Neural cell (in vitro differentiated cells): ENCODE measurements around the gene CELF4. TPM values are rescaled to one million over a fixed set of nuclear protein-coding genes. Genes with fewer than 3 reads are reported as not detected.

Experiments
- H2AFZ ChIP-seq: fragments of 200-600, 300-800 bp; sonication (generic), shearing (Covaris generic); 2 replicates; pipeline ENCODE4 v1.6.0; 2014; ENCODE audit warnings: low read depth, mild to moderate bottlenecking, antibody characterized with exemption, low read length, moderate library complexity
- H3F3A ChIP-seq: fragments of 200-600 bp; shearing (Covaris generic); 2 replicates; pipeline ENCODE4 v1.6.1; 2016; ENCODE audit warnings: mild to moderate bottlenecking, moderate library complexity, mixed read lengths, antibody characterized with exemption, low read length; ENCODE audit not compliant: insufficient read depth, poor library complexity, severe bottlenecking
- H3K27ac ChIP-seq: fragments of 200-600, 300-800 bp; sonication (generic), shearing (Covaris generic); 2 replicates; pipeline ENCODE4 v1.5.1; 2014; ENCODE audit warnings: mild to moderate bottlenecking, low read length, moderate library complexity
- H3K27me3 ChIP-seq: fragments of 300-800, 200-600 bp; sonication (generic), shearing (Covaris generic); 2 replicates; pipeline ENCODE4 v1.6.0; 2014; ENCODE audit warnings: mild to moderate bottlenecking, low read depth, low read length, moderate library complexity; ENCODE audit not compliant: insufficient read depth
- H3K36me3 ChIP-seq: fragments of 300-800, 200-600 bp; sonication (generic), shearing (Covaris generic); 2 replicates; pipeline ENCODE4 v1.5.1; 2014; ENCODE audit warnings: mild to moderate bottlenecking, antibody characterized with exemption, low read length, moderate library complexity; ENCODE audit not compliant: insufficient read depth
- H3K4me2 ChIP-seq: fragments of 300-800, 200-600 bp; sonication (generic), shearing (Covaris generic); 2 replicates; pipeline ENCODE4 v1.6.0; 2014; ENCODE audit warnings: mild to moderate bottlenecking, low read length
- H3K4me3 ChIP-seq: fragments of 300-800, 200-600 bp; sonication (generic), shearing (Covaris generic); 2 replicates; pipeline ENCODE4 v1.5.1; 2014; ENCODE audit warnings: mild to moderate bottlenecking, low read length, moderate library complexity
- H3K79me2 ChIP-seq: fragments of 200-600 bp; shearing (Covaris generic); replicated peaks from 2 replicates; pipeline ENCODE4 v1.6.0; 2014; ENCODE audit warnings: mild to moderate bottlenecking, low read length, moderate library complexity; ENCODE audit not compliant: insufficient read depth
- H3K9ac ChIP-seq: fragments of 300-800, 200-600 bp; sonication (generic), shearing (Covaris generic); 2 replicates; pipeline ENCODE4 v1.6.1; 2016; ENCODE audit warnings: mild to moderate bottlenecking, low read length, mixed read lengths
- H3K9me2 ChIP-seq: fragments of 200-600 bp; shearing (Covaris generic); 2 replicates; pipeline ENCODE4 v1.6.1; 2016; ENCODE audit warnings: mild to moderate bottlenecking, low read length, mixed read lengths; ENCODE audit not compliant: insufficient read depth
- H3K9me3 ChIP-seq: fragments of 200-600, 300-800 bp; sonication (generic), shearing (Covaris generic); 2 replicates; pipeline ENCODE4 v1.6.1; 2016; ENCODE audit warnings: mild to moderate bottlenecking, mixed run types, low read length, moderate library complexity, mixed read lengths
- H4K20me1 ChIP-seq: fragments of 200-600 bp; shearing (Covaris generic); 2 replicates; pipeline ENCODE4 v1.6.1; 2016; ENCODE audit warnings: mild to moderate bottlenecking, mixed run types; ENCODE audit not compliant: insufficient read depth
- EP300 ChIP-seq: fragments of 450-650 bp; conservative IDR thresholded peaks from 2 replicates; pipeline ENCODE4 v1.6.1; 2014; ENCODE audit warnings: antibody characterized with exemption, mild to moderate bottlenecking, moderate library complexity; ENCODE audit not compliant: poor library complexity, severe bottlenecking
- EZH2 ChIP-seq: fragments of 200-600, 300-800 bp; shearing (Covaris generic), sonication (generic); IDR thresholded peaks from 2 replicates; pipeline ENCODE4 v1.6.1; 2014; ENCODE audit warnings: antibody characterized with exemption, low read length, borderline replicate concordance, mild to moderate bottlenecking; ENCODE audit not compliant: insufficient read depth, poor library complexity, severe bottlenecking
- MXI1 ChIP-seq: fragments of 450-650 bp; conservative IDR thresholded peaks from 2 replicates; pipeline ENCODE4 v1.6.1; 2014; ENCODE audit warnings: antibody characterized with exemption, mild to moderate bottlenecking; ENCODE audit not compliant: poor library complexity, severe bottlenecking
- POLR2AphosphoS5 ChIP-seq: IDR thresholded peaks from 2 replicates; pipeline ENCODE4 v1.6.1; 2012
- RAD21 ChIP-seq: fragments of 450-650 bp; conservative IDR thresholded peaks from 2 replicates; pipeline ENCODE4 v1.6.1; 2014; ENCODE audit warnings: antibody characterized with exemption, mild to moderate bottlenecking, moderate library complexity
- SMC3 ChIP-seq: fragments of 450-650 bp; conservative IDR thresholded peaks from 2 replicates; pipeline ENCODE4 v1.6.1; 2014; ENCODE audit warnings: antibody characterized with exemption, mild to moderate bottlenecking, moderate library complexity; ENCODE audit not compliant: poor library complexity
- TAF1 ChIP-seq: IDR thresholded peaks from 2 replicates; pipeline ENCODE4 v1.6.1; 2012; ENCODE audit warnings: low read depth
- polyA plus RNA-seq: library from polyadenylated mRNA; depleted of rRNA; stranded (reverse); fragments of >200 nt; gene quantifications from 2 replicates; pipeline ENCODE4 v1.2.3, GENCODE V29; 2014
- TF ChIP-seq, protein P1 (sequence below): fragments of 450-650 bp; IDR thresholded peaks from 2 replicates; pipeline ENCODE4 v1.5.1; 2014; ENCODE audit warnings: antibody characterized with exemption, mild to moderate bottlenecking, moderate library complexity; ENCODE audit not compliant: poor library complexity, severe bottlenecking
- TF ChIP-seq, protein P2 (sequence below): IDR thresholded peaks from 2 replicates; pipeline ENCODE4 v1.6.1; 2012; ENCODE audit warnings: borderline replicate concordance

Gene CELF4
- polyA plus RNA-seq, 1 donor from 2014 or later, result 191 TPM

- Histone ChIP-seq H3K4me3 (no peak overlapping the region), H3K9ac (no peak overlapping the region), H3F3A (no peaks in the 10 kb centered on the region), H3K36me3 (no peaks in the 10 kb centered on the region), H3K9me2 (no peaks in the 10 kb centered on the region), H3K27me3 (no peaks in the 10 kb centered on the region), H2AFZ (no peak overlapping the region), H4K20me1 (peaks cover 42% of the 10 kb centered on the region), H3K4me2 (no peak overlapping the region), H3K79me2 (peaks cover 49% of the 10 kb centered on the region), H3K27ac (no peak overlapping the region), H3K9me3 (no peaks in the 10 kb centered on the region)
- TF ChIP-seq SMC3, result no peak
- no peak for TF ChIP-seq EP300
- TF ChIP-seq, protein P1, sequence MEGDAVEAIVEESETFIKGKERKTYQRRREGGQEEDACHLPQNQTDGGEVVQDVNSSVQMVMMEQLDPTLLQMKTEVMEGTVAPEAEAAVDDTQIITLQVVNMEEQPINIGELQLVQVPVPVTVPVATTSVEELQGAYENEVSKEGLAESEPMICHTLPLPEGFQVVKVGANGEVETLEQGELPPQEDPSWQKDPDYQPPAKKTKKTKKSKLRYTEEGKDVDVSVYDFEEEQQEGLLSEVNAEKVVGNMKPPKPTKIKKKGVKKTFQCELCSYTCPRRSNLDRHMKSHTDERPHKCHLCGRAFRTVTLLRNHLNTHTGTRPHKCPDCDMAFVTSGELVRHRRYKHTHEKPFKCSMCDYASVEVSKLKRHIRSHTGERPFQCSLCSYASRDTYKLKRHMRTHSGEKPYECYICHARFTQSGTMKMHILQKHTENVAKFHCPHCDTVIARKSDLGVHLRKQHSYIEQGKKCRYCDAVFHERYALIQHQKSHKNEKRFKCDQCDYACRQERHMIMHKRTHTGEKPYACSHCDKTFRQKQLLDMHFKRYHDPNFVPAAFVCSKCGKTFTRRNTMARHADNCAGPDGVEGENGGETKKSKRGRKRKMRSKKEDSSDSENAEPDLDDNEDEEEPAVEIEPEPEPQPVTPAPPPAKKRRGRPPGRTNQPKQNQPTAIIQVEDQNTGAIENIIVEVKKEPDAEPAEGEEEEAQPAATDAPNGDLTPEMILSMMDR, result no peak
- TF ChIP-seq MXI1, result no peak
- no peak for TF ChIP-seq TAF1
- no peak for TF ChIP-seq POLR2AphosphoS5
- no peak for TF ChIP-seq EZH2
- TF ChIP-seq, protein P2, sequence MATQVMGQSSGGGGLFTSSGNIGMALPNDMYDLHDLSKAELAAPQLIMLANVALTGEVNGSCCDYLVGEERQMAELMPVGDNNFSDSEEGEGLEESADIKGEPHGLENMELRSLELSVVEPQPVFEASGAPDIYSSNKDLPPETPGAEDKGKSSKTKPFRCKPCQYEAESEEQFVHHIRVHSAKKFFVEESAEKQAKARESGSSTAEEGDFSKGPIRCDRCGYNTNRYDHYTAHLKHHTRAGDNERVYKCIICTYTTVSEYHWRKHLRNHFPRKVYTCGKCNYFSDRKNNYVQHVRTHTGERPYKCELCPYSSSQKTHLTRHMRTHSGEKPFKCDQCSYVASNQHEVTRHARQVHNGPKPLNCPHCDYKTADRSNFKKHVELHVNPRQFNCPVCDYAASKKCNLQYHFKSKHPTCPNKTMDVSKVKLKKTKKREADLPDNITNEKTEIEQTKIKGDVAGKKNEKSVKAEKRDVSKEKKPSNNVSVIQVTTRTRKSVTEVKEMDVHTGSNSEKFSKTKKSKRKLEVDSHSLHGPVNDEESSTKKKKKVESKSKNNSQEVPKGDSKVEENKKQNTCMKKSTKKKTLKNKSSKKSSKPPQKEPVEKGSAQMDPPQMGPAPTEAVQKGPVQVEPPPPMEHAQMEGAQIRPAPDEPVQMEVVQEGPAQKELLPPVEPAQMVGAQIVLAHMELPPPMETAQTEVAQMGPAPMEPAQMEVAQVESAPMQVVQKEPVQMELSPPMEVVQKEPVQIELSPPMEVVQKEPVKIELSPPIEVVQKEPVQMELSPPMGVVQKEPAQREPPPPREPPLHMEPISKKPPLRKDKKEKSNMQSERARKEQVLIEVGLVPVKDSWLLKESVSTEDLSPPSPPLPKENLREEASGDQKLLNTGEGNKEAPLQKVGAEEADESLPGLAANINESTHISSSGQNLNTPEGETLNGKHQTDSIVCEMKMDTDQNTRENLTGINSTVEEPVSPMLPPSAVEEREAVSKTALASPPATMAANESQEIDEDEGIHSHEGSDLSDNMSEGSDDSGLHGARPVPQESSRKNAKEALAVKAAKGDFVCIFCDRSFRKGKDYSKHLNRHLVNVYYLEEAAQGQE, result no peak
- no peak for TF ChIP-seq RAD21
These were observed 16.8 kb downstream of the CELF4 start for GRCh38 chr18:37548679-37549289.

- no peaks in the 10 kb centered on the region for H3K36me3 ChIP-seq
- no peaks in the 10 kb centered on the region for H3K27me3 ChIP-seq
- no peak overlapping the region for H3K4me2 ChIP-seq
- H3K27ac ChIP-seq, result no peak overlapping the region
- no peak overlapping the region for H2AFZ ChIP-seq
- TF ChIP-seq, protein P2, result no peak
- TF ChIP-seq POLR2AphosphoS5, result no peak
- no peak for TF ChIP-seq EP300
- TF ChIP-seq TAF1, result no peak
- no peak for TF ChIP-seq RAD21
- no peak for TF ChIP-seq SMC3
- TF ChIP-seq MXI1, result no peak
- TF ChIP-seq, protein P1, result no peak
- no peak for TF ChIP-seq EZH2
- peaks cover 38% of the 10 kb centered on the region for H4K20me1 ChIP-seq
- no peaks in the 10 kb centered on the region for H3K9me3 ChIP-seq
- no peak overlapping the region for H3K4me3 ChIP-seq
- no peak overlapping the region for H3K9ac ChIP-seq
- no peaks in the 10 kb centered on the region for H3K9me2 ChIP-seq
- peaks cover 51% of the 10 kb centered on the region for H3K79me2 ChIP-seq
- H3F3A ChIP-seq, result no peaks in the 10 kb centered on the region
These were observed 18.3 kb downstream of the CELF4 start for GRCh38 chr18:37547196-37547827.
